SJCRH30 (cell line): Measurements from ENCODE around the gene KIF14. TPM values are rescaled to one million over a fixed set of nuclear protein-coding genes. Genes with fewer than 3 reads are reported as not detected.

Experiments used
- DNase-seq, 2 experiments: peaks; one replicate each; pipeline ENCODE4 v3.0.0-alpha.2; 2015 to 2020
- H3K27ac ChIP-seq: fragments of 250-450 bp; sonication (Bioruptor Pico); 2 replicates; pipeline ENCODE4 v1.5.1; 2020; ENCODE audit warnings: mild to moderate bottlenecking, moderate library complexity
- H3K27me3 ChIP-seq: fragments of 250-450 bp; sonication (Bioruptor Pico); 2 replicates; pipeline ENCODE4 v1.5.1; 2020; ENCODE audit warnings: mild to moderate bottlenecking, moderate library complexity
- H3K36me3 ChIP-seq: fragments of 250-450 bp; sonication (Bioruptor Pico); 2 replicates; pipeline ENCODE4 v1.5.1; 2020; ENCODE audit warnings: mild to moderate bottlenecking, moderate library complexity
- H3K4me1 ChIP-seq: fragments of 250-450 bp; sonication (Bioruptor Pico); 2 replicates; pipeline ENCODE4 v1.5.1; 2020; ENCODE audit warnings: mild to moderate bottlenecking, moderate library complexity
- H3K4me3 ChIP-seq: fragments of 250-450 bp; sonication (Bioruptor Pico); 2 replicates; pipeline ENCODE4 v1.5.1; 2020; ENCODE audit warnings: mild to moderate bottlenecking, moderate library complexity
- H3K9me3 ChIP-seq: fragments of 250-450 bp; sonication (Bioruptor Pico); replicated peaks from 2 replicates; pipeline ENCODE4 v1.5.1; 2020; ENCODE audit warnings: mild to moderate bottlenecking, moderate library complexity
- total RNA-seq: library from RNA; depleted of rRNA; stranded (reverse); fragments of >200 nt; shearing (Covaris generic); gene quantifications from 2 replicates; pipeline ENCODE4 v1.2.3, GENCODE V29; 2014; rRNA removed

KIF14 gene, protein sequence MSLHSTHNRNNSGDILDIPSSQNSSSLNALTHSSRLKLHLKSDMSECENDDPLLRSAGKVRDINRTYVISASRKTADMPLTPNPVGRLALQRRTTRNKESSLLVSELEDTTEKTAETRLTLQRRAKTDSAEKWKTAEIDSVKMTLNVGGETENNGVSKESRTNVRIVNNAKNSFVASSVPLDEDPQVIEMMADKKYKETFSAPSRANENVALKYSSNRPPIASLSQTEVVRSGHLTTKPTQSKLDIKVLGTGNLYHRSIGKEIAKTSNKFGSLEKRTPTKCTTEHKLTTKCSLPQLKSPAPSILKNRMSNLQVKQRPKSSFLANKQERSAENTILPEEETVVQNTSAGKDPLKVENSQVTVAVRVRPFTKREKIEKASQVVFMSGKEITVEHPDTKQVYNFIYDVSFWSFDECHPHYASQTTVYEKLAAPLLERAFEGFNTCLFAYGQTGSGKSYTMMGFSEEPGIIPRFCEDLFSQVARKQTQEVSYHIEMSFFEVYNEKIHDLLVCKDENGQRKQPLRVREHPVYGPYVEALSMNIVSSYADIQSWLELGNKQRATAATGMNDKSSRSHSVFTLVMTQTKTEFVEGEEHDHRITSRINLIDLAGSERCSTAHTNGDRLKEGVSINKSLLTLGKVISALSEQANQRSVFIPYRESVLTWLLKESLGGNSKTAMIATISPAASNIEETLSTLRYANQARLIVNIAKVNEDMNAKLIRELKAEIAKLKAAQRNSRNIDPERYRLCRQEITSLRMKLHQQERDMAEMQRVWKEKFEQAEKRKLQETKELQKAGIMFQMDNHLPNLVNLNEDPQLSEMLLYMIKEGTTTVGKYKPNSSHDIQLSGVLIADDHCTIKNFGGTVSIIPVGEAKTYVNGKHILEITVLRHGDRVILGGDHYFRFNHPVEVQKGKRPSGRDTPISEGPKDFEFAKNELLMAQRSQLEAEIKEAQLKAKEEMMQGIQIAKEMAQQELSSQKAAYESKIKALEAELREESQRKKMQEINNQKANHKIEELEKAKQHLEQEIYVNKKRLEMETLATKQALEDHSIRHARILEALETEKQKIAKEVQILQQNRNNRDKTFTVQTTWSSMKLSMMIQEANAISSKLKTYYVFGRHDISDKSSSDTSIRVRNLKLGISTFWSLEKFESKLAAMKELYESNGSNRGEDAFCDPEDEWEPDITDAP (N-terminal part only)
- 19.0 and 21.0 TPM in 2 replicates for total RNA-seq

DNA sequence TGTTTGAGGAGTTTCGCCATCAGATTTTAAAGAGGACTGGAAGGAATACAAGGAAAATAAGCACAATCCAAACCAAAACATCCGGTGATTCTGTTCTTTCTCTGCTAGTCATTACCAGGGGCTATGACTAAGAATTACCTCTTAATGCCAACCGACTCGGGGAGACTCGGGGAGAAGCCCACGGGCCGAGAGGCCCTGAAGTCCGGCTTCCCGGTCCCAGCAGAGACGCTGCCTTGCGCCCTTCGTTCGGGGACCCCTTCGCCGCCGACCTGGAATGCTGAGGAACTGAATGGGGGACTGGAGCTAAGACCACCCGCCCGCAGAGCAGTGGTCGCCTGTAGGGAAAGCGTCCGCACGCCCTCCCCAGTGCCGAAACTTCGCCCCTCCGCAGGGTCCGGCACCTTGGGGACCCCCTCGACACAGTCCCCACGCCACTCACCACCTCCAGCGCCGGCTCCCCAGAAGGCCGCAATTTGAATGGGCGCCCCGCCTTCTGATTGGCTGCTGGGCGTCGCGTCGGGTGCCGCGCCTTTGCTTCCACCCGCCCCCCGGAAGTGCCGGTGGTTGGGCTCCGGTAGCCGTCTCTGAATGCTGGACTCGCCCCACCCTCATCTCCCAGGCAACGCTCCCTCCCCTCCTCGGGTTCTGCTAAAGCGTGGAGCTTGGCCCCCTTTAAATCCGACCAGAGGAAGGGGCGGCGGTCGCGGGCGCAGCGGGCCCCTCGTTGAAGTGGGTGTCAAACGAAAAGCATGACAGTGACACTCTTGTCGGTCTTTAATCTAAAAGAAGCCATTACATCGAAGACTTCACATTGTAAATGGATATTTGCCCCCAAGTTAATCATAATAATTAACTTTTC is at the start of gene KIF14:
Gene KIF14, minus strand, starts transcription at position 479 of the 859 bp plus-strand sequence. CDS start 2,028 bp downstream, outside the sequence.
- peak within 1 kb of the TSS; percentile 78 for H3K4me3 ChIP-seq
- H3K9me3 ChIP-seq, result no peaks in the 10 kb centered on the region
- H3K27me3 ChIP-seq, result no peaks in the 10 kb centered on the region
- peak within 1 kb of the TSS; percentile 78 for H3K27ac ChIP-seq
- peak; percentile 90 to 91 for DNase-seq
- H3K4me1 ChIP-seq, result no peaks in the 10 kb centered on the region
- 0 out of 2 replicates have a peak, but pooled peaks cover 8% of the 10 kb centered on the region for H3K36me3 ChIP-seq

DNA sequence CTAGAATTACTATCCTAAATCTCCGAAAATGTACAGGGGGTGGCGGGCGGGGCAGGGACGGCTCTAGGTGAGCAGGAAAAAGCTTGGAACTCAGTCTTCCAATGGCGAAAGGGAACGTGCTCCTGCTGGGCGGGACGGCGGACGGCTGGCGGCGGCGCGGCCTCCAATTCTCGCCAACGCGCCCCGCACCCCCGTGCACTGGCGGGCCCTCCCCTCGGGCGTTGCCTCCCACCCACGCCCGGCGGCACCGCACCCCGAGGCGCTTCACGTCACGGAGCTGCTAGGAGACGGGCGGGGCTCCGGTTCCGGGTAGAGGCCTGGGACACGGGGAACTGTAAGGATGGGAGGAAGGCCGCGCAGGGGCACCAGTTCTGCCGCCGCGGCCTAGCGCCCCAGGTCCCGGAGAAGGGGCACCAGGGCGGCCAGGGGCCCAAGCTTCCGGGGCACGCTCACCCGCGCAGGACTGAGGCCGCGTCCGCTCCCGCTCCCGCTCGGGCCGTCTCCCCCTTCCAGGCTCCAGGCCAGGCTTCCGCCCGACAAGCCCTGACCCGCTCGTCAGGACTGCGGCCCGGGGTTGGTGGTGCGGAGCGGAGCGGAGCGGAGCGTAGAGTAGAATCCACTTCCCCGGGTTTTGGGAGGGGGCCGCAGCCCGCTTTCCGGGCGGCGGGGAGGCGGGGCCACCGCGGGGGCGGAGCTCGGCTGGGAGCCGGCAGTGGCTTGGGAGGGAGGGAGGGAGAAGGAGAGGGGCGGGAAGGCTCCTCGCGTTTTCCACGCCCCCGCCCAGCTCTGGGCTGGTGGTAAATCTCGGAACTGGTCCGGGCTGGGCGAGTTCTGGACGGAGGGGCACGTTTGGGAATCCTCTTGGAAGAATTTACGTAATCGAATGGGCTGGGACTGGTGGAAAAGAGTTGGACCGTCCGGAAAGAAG is 49.0 kb upstream of the KIF14 start, which contains the start of gene DDX59:
Gene DDX59, minus strand, starts transcription at position 594 of the 928 bp plus-strand sequence. CDS start 3,167 bp downstream, outside the sequence.
- H3K4me1 ChIP-seq, result peaks cover 2% of the 10 kb centered on the region; the same call in 1 of the 2 replicates
- DNase-seq, result peak; percentile 92 to 93
- no peaks in the 10 kb centered on the region for H3K36me3 ChIP-seq
- H3K9me3 ChIP-seq, result no peaks in the 10 kb centered on the region
- H3K27me3 ChIP-seq, result no peaks in the 10 kb centered on the region
- H3K27ac ChIP-seq, result peak within 1 kb of the TSS; percentile 96
- peak within 1 kb of the TSS; percentile 78 for H3K4me3 ChIP-seq

DNA sequence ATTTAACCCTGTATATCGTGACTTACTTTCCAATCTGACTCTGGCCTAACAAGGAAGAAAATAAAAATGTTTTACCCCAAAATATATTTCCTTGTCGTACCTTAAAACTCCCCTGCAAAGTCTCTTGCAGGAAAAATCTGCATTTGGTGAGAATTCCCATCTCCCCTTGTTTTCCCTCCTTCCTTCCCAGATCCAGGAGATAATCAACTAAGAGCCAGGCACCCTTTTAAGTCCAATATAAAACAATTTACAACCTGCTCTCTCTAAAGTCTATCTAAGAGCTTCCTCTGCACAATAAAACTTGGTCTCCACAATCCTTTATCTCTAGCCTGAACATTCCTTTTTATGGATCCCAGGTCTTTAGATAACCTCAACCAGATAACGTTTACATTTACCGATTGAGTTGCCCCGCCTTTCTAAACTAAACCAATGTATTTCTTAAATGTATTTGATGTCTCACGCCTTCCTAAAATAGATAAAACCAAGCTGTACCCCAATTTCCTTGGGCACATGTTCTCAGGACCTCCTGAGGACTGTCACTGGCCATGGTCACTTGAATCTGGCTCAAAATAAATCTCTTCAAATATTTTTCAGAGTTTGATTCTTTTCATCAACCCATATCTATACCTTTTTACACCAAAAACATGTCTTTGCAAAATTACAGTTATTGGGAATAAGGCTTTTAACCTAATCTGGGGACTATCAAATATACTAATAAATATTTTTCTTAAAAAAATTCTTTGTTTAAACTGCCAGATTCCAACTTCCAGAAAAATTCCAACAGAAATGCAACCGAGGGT is 48.2 kb upstream of the KIF14 start:
- DNase-seq, result peak in 1 of 2 experiments; percentile 2
- peak overlapping the region; percentile 78 for H3K4me3 ChIP-seq
- H3K4me1 ChIP-seq, result peaks cover 2% of the 10 kb centered on the region; the same call in 1 of the 2 replicates

DNA sequence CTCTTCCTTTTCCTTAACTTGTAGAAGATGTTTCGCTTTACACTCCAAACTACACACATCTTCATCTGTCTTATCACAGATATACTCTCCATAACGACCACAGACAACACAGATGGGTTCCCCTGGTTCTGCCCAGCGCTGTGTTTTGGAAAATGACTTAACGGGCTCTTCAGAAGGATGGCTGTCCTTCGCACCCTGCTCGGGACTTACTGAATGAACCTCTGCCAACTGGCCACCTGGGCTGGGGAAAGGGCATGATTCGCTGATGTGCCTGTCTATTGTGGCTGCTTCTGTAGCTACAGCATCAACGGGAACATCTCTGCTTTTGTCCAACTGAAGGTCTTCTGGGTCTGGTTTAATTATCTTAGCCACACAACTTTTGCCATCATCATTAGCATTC is 45.8 kb upstream of the KIF14 start:
- Histone ChIP-seq H3K4me3 (no peak overlapping the region), H3K27me3 (no peaks in the 10 kb centered on the region), H3K9me3 (no peaks in the 10 kb centered on the region), H3K36me3 (no peaks in the 10 kb centered on the region), H3K4me1 (peaks cover 2% of the 10 kb centered on the region; the same call in 1 of the 2 replicates), H3K27ac (no peak overlapping the region)
- DNase-seq, result no peak

More for the DNA sequence above, 48.2 kb upstream of the KIF14 start:
- H3K27ac ChIP-seq, result peak overlapping the region; percentile 96
- no peaks in the 10 kb centered on the region for H3K27me3 ChIP-seq
- no peaks in the 10 kb centered on the region for H3K9me3 ChIP-seq
- H3K36me3 ChIP-seq, result no peaks in the 10 kb centered on the region

DNA sequence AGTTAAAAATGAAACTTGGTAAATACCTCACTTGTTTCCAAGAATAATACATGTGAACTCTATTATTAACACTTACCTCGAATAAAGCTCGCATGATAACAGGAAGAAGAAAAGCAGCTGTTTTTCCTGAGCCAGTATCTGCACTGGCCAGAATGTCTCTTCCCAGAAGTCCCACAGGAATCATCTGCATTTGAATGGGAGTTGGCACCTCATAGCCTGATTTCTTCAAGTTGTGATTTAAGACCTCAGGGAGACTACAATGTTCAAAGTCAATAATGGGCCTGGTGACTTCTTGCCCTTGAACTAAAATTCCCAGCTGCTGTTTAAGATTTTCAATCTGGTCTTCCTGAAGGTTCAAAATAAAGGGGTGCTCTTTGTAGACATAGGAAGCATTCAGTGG is 45.3 kb upstream of the KIF14 start:
- H3K27me3 ChIP-seq, result no peaks in the 10 kb centered on the region
- no peak overlapping the region for H3K4me3 ChIP-seq
- DNase-seq, result no peak
- H3K36me3 ChIP-seq, result no peaks in the 10 kb centered on the region
- no peaks in the 10 kb centered on the region for H3K4me1 ChIP-seq
- H3K27ac ChIP-seq, result no peak overlapping the region
- no peaks in the 10 kb centered on the region for H3K9me3 ChIP-seq

DNA sequence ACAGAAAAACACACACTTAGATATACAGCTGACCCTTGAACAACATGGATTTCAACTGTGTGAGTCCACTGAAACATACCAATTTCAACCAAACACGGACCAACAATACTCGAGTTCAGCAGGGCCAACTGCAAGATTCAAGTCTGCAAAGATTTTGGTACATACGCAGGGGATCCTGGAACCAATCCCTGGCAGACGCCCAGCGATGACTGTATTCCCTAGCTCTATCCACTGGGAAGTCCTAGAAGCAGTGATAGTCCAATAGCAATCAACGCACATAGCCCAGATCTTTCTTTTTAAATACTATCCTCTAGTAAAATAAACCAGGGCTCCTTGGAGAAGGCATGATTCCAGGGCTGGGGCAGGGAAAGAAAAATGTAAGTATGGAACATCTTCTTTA is 40.2 kb upstream of the KIF14 start:
- no peak for DNase-seq
- Histone ChIP-seq H3K36me3 (no peaks in the 10 kb centered on the region), H3K4me1 (no peaks in the 10 kb centered on the region), H3K9me3 (no peaks in the 10 kb centered on the region), H3K27ac (no peak overlapping the region), H3K4me3 (no peak overlapping the region), H3K27me3 (no peaks in the 10 kb centered on the region)

DNA sequence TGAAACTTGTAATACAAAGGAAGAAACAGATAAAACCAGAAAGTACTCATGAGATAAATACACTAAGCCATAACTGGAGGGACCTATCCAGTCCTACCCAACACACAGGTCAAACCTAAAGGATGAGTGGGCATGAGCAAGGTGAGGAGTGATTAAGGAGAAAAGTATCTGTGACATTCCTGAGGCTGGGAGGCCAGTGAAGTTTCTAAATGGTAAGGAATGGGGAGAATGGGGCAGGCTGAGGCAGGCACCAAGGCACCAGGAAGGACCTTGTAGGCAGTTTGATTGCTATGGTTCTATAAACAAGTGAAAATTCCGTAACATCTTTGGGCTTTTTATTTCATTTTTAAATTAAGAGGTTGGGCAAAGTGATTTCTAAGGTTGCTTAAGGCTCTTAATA is 38.7 kb upstream of the KIF14 start:
- DNase-seq, result no peak
- Histone ChIP-seq H3K27me3 (no peaks in the 10 kb centered on the region), H3K27ac (no peak overlapping the region), H3K9me3 (no peaks in the 10 kb centered on the region), H3K4me3 (no peak overlapping the region), H3K36me3 (no peaks in the 10 kb centered on the region), H3K4me1 (no peaks in the 10 kb centered on the region)

DNA sequence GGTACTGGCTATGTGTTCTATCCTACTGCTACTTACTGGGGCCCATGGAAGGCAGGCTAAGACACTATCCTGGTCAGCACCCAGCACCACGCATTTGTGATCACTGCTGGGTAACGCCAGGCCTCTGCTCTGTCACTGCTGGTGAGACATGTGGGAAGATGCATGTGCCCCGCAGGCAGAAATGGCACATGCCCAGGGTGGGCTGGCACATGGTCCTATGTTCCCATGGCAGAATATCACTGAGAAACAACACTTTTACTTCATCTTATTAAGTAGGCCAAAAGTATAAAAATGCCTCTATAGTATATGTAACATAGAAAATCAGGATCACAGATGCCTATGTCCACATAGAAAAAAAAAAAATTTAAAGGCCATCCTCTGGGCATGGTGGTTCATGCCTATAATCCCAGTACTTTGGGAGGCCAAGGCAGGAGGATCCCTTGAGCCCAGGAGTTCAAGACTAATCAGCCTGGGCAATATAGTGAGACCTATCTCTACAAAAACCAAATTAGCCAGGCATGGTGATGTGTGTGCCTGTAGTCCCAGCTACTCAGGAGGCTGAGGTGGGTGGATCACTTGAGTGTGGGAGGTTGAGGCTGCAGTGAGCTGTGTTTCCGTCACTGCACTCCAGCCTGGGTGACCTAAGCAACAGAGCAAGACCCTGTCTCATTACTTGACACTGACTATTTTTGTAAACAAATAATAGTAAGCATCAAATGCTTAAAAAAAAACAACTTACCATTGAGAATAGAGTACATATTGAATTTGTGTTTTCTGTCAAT is 37.7 kb upstream of the KIF14 start:
- Histone ChIP-seq H3K27me3 (no peaks in the 10 kb centered on the region), H3K9me3 (no peaks in the 10 kb centered on the region), H3K4me3 (no peak overlapping the region), H3K27ac (no peak overlapping the region), H3K4me1 (no peaks in the 10 kb centered on the region), H3K36me3 (no peaks in the 10 kb centered on the region)
- no peak for DNase-seq

DNA sequence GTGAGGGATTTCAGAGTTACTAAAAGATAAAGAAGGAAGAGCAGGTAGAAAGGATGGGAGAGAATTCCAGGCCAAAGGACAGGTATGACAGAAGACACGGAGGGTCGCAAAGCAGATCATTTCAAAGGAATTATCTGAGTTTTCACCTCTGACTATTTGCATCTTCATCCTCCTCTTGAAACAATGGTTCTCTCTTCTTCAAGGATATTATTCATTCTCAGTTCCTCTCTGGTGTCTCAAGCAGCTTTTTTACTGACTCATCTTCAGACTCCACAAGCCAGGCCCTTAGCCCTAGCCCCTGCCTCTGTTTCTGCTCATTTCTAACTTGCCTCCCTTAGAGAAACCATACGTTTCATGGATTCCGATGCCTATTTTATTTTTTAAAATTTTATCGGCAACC is 34.1 kb upstream of the KIF14 start:
- no peak overlapping the region for H3K27ac ChIP-seq
- H3K36me3 ChIP-seq, result no peaks in the 10 kb centered on the region
- H3K4me3 ChIP-seq, result no peak overlapping the region
- no peak for DNase-seq
- H3K4me1 ChIP-seq, result no peaks in the 10 kb centered on the region
- H3K27me3 ChIP-seq, result no peaks in the 10 kb centered on the region
- no peaks in the 10 kb centered on the region for H3K9me3 ChIP-seq

DNA sequence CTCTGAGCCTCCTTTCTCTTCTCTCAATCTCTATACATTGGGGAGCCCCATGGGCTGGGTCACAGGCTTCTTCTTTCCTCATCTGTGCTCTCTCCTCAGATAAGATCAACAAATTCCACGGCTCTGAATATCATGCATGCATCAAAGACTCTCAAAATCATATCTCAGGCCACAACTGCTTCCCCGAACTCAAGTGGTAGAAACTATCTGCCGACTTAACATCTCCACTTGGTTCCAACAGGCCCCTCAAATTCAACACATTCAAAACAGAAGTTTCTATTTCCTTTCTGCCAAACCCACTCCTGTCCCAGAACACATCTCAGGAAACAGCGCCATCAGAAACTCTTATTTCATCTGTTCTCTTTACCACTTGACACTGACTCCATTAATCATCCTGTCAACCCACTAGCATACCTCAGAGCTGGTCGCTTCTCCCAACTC is 32.5 kb upstream of the KIF14 start:
- H3K9me3 ChIP-seq, result no peaks in the 10 kb centered on the region
- no peak for DNase-seq
- H3K27me3 ChIP-seq, result no peaks in the 10 kb centered on the region
- 0 out of 2 replicates have a peak, but pooled peaks cover 4% of the 10 kb centered on the region for H3K36me3 ChIP-seq
- H3K27ac ChIP-seq, result no peak overlapping the region
- H3K4me3 ChIP-seq, result no peak overlapping the region
- no peaks in the 10 kb centered on the region for H3K4me1 ChIP-seq

DNA sequence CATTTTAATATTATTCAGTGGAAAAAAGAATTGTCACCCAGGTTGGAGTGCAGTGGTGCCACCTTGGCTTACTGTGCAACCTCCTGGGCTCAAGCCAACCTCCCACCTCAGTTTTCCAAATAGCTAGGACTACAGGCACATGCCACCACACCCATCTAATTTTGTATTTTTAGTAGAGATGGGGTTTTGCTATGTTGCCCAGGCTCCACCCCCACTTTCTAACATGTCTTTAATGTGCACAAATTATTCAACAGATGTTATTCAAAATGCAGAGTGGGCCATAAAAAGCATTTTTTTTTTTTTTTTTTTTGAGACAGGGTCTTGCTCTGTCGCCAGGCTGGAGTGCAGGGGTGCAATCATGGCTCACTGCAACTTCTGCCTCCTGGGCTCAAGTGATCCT is 31.8 kb upstream of the KIF14 start:
- Histone ChIP-seq H3K4me3 (no peak overlapping the region), H3K27ac (no peak overlapping the region), H3K27me3 (no peaks in the 10 kb centered on the region), H3K9me3 (no peaks in the 10 kb centered on the region), H3K4me1 (no peaks in the 10 kb centered on the region), H3K36me3 (0 out of 2 replicates have a peak, but pooled peaks cover 4% of the 10 kb centered on the region)
- no peak for DNase-seq
